Ecto neural progenitor cell (in vitro differentiated cells): ENCODE data around the gene JMJD8.

Source experiments
- DNase-seq: peaks from one replicate; pipeline ENCODE4 v3.0.0-alpha.2; 2018; ENCODE audit warnings: low spot score

JMJD8 gene

GRCh38 chr16:689175-689897, 5.2 kb upstream of the JMJD8 start:
- no peak for DNase-seq

GRCh38 chr16:687499-687898, 3.4 kb upstream of the JMJD8 start:
- DNase-seq, result no peak

- no peak for DNase-seq
These were observed 2.5 kb upstream of the JMJD8 start for GRCh38 chr16:686459-687260.

GRCh38 chr16:685967-686366, 1.8 kb upstream of the JMJD8 start:
- peak; percentile 74 for DNase-seq

- no peak for DNase-seq
These were observed 995 bp upstream of the JMJD8 start for GRCh38 chr16:684961-685696.

- no peak for DNase-seq
These were observed 601 bp downstream of the JMJD8 start for GRCh38 chr16:683396-684070.

GRCh38 chr16:682493-683395, 1.4 kb downstream of the JMJD8 start:
- DNase-seq, result no peak

GRCh38 chr16:681746-682427, 2.2 kb downstream of the JMJD8 start:
- DNase-seq, result no peak

- DNase-seq, result peak; percentile 68
These were observed 3.0 kb downstream of the JMJD8 start for GRCh38 chr16:680967-681745.

GRCh38 chr16:680625-680945, 3.5 kb downstream of the JMJD8 start:
- no peak for DNase-seq

- DNase-seq, result peak; percentile 98
These were observed 4.1 kb downstream of the JMJD8 start, which contains the start of gene STUB1 for GRCh38 chr16:679814-680624. Gene STUB1 (plus strand): TSS chr16:680410. CDS start chr16:680526, 116 bp downstream.

GRCh38 chr16:678858-679813, 5.0 kb downstream of the JMJD8 start:
- peak; percentile 85 for DNase-seq

- DNase-seq, result no peak
These were observed 5.8 kb downstream of the JMJD8 start for GRCh38 chr16:678209-678857.

GRCh38 chr16:677316-678190, 6.6 kb downstream of the JMJD8 start:
- DNase-seq, result no peak

GRCh38 chr16:676913-677312, 7.2 kb downstream of the JMJD8 start:
- DNase-seq, result no peak

GRCh38 chr16:676565-676902, 7.6 kb downstream of the JMJD8 start:
- no peak for DNase-seq
